HL-60/S4 (cell line): ENCODE data around the gene PFDN5.
"Not testable (repeated sequence)": the region's sequence is repeated elsewhere in the genome, so short reads cannot be mapped to it uniquely, and the experiment has no call there.

Experiments
- in situ Hi-C: fragments of 300-500 bp; cut with MboI; formaldehyde crosslinking; loops from 2 replicates; pipeline ENCODE4 v1.14.3; 2022; ENCODE audit warnings: low sequenced_read_pairs

PFDN5 gene

GRCh38 chr12:53286448-53286847 lies 8.9 kb upstream of the PFDN5 start:
- in situ Hi-C loops: loop anchor here (5.0 kb wide), 1 partner anchor 74 kb away; no protein-coding TSS in a partner anchor

- in situ Hi-C loops: loop anchor here (5.0 kb wide), 1 partner anchor 75 kb away; no protein-coding TSS in a partner anchor
Observed at GRCh38 chr12:53287741-53288216, 7.6 kb upstream of the PFDN5 start.

GRCh38 chr12:53288322-53288721 lies 7.0 kb upstream of the PFDN5 start:
- in situ Hi-C loops: loop anchor here (5.0 kb wide), 1 partner anchor 76 kb away; no protein-coding TSS in a partner anchor

- in situ Hi-C loops: loop anchor here (5.0 kb wide), 1 partner anchor 78 kb away; no protein-coding TSS in a partner anchor
Observed at GRCh38 chr12:53289891-53290290, 5.5 kb upstream of the PFDN5 start.

- in situ Hi-C loops: no loop called here
Observed at GRCh38 chr12:53290661-53291060, 4.7 kb upstream of the PFDN5 start.

GRCh38 chr12:53292426-53292825 lies 2.9 kb upstream of the PFDN5 start:
- in situ Hi-C loops: no loop called here

GRCh38 chr12:53295891-53296219 lies 513 bp downstream of the PFDN5 start:
- in situ Hi-C loops: no loop called here

GRCh38 chr12:53297106-53297505 lies 1.8 kb downstream of the PFDN5 start:
- in situ Hi-C loops: not testable (repeated sequence)

- in situ Hi-C loops: no loop called here
Observed at GRCh38 chr12:53298164-53298563, 2.8 kb downstream of the PFDN5 start.

GRCh38 chr12:53299101-53299453 lies 3.7 kb downstream of the PFDN5 start:
- in situ Hi-C loops: no loop called here

- in situ Hi-C loops: no loop called here
Observed at GRCh38 chr12:53299454-53300180, 4.3 kb downstream of the PFDN5 start, which contains the start of gene MYG1. MYG1 (plus strand) TSS chr12:53299695; CDS start chr12:53299738, 43 bp downstream.

GRCh38 chr12:53300187-53300586 lies 4.8 kb downstream of the PFDN5 start:
- in situ Hi-C loops: no loop called here

GRCh38 chr12:53302903-53303302 lies 7.6 kb downstream of the PFDN5 start:
- in situ Hi-C loops: no loop called here

GRCh38 chr12:53306826-53307225 lies 11.5 kb downstream of the PFDN5 start:
- in situ Hi-C loops: no loop called here

- in situ Hi-C loops: no loop called here
Observed at GRCh38 chr12:53308276-53308675, 12.9 kb downstream of the PFDN5 start.

- in situ Hi-C loops: no loop called here
Observed at GRCh38 chr12:53313996-53314395, 18.7 kb downstream of the PFDN5 start.

- in situ Hi-C loops: no loop called here
Observed at GRCh38 chr12:53320352-53321195, 25.2 kb downstream of the PFDN5 start.

GRCh38 chr12:53324113-53324778 lies 28.9 kb downstream of the PFDN5 start:
- in situ Hi-C loops: no loop called here

GRCh38 chr12:53324779-53325510 lies 29.6 kb downstream of the PFDN5 start:
- in situ Hi-C loops: no loop called here

- in situ Hi-C loops: no loop called here
Observed at GRCh38 chr12:53325511-53326061, 30.2 kb downstream of the PFDN5 start.
